GM19452 (cell line): ENCODE data around the gene DCP2.

Source experiments
- ATAC-seq: cut with Tn5 transposase; IDR thresholded peaks from one replicate; pipeline ENCODE4 v1.9.1; 2021; ENCODE audit not compliant: unreplicated experiment

Gene DCP2

GRCh38 chr5:113017881-113018635 is 41.5 kb downstream of the DCP2 start:
- no peak for ATAC-seq

DNA sequence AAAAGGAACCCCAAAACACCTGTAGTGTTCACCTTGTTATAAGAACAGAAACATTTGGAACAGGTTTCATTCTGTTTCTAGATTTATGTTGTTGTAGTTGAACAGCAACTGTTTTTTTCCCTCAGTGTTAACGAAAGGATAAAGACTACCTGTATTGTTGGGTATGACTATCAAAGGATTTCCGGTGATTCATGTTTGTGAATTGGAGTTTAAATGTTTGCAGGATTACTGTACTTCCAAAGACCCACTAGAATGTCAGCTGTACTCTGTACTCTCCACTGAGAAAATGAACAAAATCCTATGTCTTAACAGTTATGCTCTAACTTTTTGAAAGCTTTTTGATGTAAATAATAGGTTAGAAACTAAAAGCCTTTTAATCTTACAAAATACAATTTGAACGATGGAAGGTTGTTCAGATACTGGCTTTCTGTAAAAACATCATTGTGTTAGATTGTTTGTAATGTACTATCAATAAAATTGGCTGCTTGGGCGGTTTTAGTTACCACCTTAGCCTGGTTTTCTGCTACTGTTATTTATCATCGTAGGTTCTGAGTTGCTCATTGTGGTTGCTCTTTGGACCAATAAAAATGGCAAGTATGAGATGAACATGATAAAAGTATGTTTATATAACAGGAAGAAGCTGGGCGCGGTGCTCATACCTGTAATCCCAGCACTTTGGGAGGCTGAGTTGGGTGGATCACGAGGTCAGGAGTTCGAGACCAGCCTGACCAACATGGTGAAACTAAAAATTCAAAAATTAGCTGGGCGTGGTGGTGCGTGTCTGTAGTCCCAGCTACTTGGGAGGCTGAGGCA is 44.1 kb downstream of the DCP2 start:
- no peak for ATAC-seq

- peak; percentile 78 for ATAC-seq
Measured at GRCh38 chr5:113022661-113023060, 46.1 kb downstream of the DCP2 start.

DNA sequence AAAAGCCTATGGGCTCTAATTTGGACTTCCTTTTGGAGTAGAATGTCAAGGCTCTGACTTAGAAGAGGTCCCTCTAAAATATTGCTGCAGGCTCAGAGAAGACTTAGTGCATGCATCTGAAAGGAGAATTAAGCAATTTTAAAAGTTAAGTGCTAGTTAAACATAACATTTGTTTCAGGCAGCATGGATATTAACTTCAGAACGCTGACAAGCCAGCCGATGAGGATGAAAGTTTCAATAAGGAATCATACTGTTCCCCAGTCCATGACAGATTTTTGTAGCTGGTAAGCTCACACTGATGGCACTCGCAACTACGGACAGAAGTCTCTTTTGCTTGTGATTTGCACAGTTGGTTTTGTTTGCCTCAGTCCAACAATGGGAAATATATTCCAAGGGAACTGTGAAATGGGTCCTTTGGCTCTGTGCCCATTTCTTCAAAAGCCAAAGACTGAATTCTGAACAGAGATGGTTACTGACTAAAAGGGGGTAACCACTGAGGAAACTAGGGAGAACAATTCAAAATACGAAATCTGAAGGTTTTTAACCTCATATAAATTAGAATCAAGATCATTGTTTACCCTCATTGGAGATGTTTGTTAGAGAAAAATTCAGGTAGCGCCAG is 47.6 kb downstream of the DCP2 start:
- ATAC-seq: no peak

DNA sequence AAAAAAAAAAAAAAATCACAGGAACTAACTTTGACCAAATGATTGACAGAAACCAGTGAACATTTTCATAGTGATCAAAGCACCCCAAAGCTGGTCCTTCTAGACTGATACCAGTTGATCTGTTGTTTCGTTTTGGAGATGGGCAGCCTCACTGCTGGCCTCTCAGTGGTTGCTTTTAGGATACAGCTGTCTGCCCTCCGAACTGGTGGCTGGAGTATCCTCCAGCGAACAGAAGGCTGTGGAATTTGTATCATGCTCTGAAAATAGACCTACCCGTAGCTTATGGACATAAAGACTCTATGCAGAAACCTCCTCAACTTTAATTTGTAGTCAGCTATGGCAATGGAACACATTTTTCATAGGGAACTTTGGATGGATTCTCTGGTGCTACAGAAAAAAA is 49.0 kb downstream of the DCP2 start:
- ATAC-seq: no peak

- ATAC-seq: no peak
Measured at GRCh38 chr5:113026211-113026610, 49.6 kb downstream of the DCP2 start.

DNA sequence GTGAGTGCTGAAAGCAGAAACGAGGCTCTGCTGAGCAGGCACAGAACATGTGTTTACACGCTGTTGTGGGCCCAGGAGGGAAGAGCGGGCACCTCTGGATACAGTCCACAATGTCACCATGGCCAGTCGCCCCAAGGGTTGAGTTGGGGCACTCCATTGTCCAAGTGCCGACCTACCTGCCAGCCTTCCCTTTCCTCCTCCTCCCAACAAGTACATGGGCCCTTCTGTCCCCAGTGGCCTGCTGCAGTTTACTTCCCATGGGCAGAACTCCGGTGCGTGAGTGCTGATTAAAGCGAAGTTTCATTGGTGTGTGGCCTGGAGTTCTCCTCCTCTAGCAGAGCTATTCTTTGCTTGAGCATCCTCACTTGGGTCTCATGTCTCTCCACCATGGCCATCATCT is 50.4 kb downstream of the DCP2 start:
- no peak for ATAC-seq

DNA sequence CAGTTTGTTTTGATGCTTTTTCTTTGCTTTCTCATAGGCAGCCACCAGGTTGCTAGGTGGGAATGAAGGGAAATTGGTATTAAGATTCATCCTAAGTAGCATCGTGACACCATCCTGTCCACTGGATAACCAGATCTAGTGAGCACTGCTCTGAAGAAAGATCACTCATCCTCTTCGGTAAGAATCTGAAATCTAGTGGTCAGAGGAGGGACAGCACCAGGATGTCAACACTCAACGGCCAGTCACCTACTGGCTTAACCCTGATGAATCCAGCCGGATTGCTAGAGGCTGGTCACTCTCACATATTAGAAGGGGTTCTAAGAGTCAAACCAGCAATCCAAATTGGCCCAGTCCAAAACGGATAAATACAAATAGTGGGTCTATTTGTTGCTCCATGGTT is 50.8 kb downstream of the DCP2 start:
- ATAC-seq: no peak

DNA sequence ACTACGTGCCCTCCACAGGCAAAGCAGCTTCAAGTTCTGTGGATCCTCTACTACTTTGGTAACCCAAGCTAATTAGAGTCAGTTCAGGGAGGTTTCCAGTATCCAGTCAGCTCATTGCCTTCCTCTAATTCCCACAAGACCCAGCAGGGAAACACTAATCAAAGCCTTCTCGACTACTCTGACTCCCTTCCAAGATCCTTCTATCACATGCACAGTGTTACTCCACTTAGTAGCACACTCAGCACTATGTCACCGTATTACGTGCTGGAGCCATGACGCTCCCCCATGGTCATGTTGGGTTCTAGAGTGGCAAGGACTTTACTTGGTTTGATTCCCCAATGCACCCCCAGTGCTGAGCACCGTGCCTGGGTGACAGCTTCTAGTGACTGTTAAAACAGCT is 53.0 kb downstream of the DCP2 start:
- no peak for ATAC-seq

DNA sequence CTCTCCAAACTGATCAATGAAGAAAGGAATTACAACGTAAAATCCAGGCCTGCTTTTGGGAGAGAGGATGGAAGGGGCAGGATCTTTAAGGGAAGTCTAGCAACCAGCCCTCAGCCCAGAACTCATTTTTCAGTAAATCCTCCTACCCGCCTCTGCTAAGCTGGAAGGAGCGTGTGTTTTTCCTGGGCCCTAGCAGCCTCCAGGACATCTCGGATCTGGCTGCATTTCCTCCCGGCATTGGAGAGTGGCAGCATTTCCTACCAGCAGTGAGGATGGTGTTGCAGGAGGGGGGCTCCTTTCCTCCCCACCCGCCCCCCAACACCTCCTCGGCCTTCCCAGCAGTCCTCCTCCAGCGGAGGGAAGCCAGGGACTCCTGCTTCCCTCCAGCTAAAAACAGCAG is 54.5 kb downstream of the DCP2 start:
- no peak for ATAC-seq

GRCh38 chr5:113031557-113031956 is 55.0 kb downstream of the DCP2 start:
- no peak for ATAC-seq

- ATAC-seq: no peak
Measured at GRCh38 chr5:113034182-113034773, 57.7 kb downstream of the DCP2 start.

DNA sequence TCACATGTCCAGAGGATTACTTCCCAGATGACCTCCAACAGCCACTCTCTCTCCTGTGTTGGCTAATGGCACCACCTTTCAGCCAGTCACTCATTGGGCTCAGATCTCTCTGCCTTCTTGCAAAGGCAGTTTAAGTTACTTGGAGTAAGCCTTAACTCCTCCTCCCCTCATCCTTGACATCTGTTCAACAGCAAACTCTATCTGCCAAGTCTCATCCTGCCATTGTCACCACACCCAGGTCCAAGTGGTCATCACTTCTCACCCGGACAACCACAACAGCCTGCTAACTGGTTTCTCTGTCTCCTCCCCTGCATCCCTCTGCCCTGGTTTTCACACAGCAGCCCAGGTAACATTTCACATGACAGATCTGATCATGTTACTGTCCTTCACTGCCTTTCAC is 58.5 kb downstream of the DCP2 start:
- ATAC-seq: no peak

GRCh38 chr5:113036321-113036720 is 59.7 kb downstream of the DCP2 start:
- no peak for ATAC-seq

DNA sequence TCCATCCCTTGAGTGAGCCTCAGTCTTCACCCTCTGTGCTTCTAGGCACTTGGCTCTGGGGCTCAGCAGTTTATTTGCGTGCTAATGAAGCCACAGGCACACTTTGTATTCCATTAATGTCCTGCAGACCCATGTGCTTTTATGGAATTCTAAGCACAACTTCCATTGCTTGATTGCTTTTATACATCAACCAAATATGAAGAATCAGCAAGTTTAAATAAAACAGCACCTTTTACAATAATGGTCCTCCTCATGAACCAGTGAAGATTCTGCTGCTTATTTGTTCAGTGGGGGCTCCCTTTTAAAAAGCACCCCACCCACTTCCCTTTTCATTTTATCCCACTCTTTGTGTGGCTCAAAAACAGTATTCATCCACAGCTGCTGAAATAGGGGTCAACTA is 60.2 kb downstream of the DCP2 start:
- ATAC-seq: no peak

DNA sequence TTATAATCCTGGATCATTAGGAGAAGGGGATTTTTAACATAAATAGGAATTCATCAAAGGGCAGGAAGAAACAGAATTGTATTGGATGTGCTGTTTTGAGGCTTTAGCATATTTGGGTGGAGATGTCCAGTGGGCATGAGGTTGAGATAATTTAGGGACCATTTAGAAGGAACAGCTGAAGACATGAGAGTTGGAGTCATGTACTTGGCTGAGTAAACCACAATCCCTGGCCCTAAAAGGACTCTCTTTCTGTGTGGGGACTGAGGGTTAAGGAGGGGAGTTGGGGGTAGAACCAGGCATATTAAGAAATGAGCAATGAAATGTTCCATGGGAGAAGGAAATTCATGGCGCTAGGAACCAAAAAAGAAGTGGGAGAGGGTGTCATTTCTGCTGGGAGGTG is 61.5 kb downstream of the DCP2 start:
- no peak for ATAC-seq

- no peak for ATAC-seq
Measured at GRCh38 chr5:113038714-113039113, 62.1 kb downstream of the DCP2 start.

- ATAC-seq: no peak
Measured at GRCh38 chr5:113039229-113039933, 62.8 kb downstream of the DCP2 start.

GRCh38 chr5:113039934-113040285 is 63.3 kb downstream of the DCP2 start:
- no peak for ATAC-seq

DNA sequence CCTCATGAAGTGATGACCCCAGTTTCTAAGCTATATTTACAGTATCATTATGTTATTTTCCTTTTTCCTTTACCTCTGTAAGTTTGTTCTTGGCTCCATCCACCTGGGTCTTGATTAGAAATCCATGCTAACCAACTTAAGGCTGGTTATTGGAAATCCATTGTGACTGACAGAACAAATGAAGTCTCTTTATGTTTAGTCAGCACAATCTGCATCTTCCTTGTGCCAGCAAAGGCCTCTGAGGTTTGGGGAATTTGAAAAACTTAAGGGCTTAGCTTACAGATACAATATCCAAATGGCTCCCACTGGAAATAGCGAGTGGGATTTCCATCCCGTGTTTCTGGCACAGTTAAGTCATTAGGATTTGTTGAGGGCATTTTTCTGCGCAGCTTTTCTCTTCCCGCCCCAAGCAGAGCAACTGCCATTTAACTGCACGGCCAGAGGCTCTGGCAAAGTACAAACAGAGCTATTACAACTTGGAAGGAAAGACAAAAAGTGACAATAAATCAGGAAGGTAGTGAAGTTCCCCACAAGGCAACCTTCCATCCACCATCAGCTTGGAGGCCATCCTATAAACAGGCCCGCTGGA is 64.2 kb downstream of the DCP2 start:
- ATAC-seq: no peak
